OCI-LY7 (cell line): ENCODE measurements around the gene SLX4.

Experiments used
- EZH2phosphoT487 ChIP-seq: fragments of 200-600 bp; sonication (generic); IDR thresholded peaks from 2 replicates; pipeline ENCODE4 v1.6.1; 2018; ENCODE audit warnings: low read depth, borderline replicate concordance, mild to moderate bottlenecking, mixed run types, antibody characterized with exemption, low read length, moderate library complexity, mixed read lengths
- TF ChIP-seq, protein P1 (sequence below): fragments of 200-600 bp; sonication (generic); conservative IDR thresholded peaks from 2 replicates; pipeline ENCODE4 v1.5.1; 2014; ENCODE audit warnings: mild to moderate bottlenecking, antibody characterized with exemption, low read length, moderate library complexity, mixed read lengths

DNA sequence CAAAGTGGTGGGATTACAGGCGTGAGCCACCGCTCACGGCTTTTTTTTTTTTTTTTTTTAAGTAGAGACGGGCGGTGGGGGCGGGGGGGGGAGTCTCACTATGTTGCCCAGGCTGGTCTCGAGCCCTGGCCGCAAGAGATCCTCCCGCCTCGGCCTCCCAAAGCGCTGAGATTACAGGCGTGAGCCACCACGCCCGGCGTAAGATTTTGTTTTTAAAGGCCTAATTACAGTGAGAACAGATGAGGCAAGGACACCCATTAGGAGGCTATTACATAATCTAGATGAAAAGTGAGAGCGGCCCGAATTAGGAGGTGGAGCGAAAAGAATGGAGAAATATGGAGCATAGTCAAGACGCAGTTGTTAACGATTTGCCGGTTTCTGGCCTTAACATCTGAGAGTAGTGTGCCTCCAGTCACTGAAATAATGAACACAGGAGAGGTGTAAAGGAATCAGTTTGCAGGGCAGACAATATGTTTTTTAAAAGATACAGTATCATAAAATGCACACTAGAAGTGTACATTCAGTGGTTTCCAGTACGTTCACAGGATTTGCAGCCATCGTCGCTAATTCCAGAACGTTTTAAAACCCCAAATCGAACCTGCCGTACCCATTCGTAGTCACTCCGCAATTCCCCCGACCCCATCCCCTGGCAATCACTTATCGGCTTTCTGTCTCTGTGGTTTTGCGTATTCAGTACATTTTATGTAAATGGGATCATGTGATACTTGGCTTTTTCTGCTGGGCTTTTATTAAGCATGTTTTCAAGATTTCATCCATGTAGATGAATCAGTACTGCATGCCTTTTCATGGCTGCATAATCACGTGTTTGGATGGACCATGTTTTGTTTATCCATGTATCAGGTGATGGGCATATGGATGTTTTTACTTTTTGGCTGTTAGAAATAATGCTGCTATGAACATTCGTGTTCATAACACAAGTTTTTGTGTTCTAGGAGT is 1.4 kb upstream of the SLX4 start:
- TF ChIP-seq, protein P1, sequence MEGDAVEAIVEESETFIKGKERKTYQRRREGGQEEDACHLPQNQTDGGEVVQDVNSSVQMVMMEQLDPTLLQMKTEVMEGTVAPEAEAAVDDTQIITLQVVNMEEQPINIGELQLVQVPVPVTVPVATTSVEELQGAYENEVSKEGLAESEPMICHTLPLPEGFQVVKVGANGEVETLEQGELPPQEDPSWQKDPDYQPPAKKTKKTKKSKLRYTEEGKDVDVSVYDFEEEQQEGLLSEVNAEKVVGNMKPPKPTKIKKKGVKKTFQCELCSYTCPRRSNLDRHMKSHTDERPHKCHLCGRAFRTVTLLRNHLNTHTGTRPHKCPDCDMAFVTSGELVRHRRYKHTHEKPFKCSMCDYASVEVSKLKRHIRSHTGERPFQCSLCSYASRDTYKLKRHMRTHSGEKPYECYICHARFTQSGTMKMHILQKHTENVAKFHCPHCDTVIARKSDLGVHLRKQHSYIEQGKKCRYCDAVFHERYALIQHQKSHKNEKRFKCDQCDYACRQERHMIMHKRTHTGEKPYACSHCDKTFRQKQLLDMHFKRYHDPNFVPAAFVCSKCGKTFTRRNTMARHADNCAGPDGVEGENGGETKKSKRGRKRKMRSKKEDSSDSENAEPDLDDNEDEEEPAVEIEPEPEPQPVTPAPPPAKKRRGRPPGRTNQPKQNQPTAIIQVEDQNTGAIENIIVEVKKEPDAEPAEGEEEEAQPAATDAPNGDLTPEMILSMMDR, result no peak
- TF ChIP-seq EZH2phosphoT487, result no peak
